Measurements from ENCODE around the gene LHFPL3.

DNA sequence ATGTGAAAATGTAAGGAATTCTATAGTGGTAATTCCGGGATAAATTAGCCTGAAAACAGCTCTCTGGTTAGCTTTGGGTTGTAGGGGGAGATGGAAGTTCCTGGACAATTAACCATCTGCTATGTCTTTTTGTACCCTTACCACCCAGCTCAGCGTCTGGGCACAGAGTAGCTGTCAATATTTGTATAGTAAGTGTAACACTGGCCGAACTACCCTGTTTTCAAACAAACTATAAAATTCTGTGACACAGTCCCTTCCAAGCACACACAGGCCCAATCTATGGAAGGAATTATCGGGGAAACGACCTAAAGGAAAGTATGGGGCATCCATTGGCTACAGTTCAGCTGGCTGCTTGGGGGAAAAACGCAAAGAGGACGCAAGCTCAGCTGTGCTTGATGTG, 869 bp upstream of the LHFPL3 start:
- TF ChIP-seq, protein P1, sequence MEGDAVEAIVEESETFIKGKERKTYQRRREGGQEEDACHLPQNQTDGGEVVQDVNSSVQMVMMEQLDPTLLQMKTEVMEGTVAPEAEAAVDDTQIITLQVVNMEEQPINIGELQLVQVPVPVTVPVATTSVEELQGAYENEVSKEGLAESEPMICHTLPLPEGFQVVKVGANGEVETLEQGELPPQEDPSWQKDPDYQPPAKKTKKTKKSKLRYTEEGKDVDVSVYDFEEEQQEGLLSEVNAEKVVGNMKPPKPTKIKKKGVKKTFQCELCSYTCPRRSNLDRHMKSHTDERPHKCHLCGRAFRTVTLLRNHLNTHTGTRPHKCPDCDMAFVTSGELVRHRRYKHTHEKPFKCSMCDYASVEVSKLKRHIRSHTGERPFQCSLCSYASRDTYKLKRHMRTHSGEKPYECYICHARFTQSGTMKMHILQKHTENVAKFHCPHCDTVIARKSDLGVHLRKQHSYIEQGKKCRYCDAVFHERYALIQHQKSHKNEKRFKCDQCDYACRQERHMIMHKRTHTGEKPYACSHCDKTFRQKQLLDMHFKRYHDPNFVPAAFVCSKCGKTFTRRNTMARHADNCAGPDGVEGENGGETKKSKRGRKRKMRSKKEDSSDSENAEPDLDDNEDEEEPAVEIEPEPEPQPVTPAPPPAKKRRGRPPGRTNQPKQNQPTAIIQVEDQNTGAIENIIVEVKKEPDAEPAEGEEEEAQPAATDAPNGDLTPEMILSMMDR (IDR thresholded peaks at IDR 0.05 in 2 of 3, conservative IDR thresholded peaks at IDR 0.05 in 1 of 3; ENCODE audit: insufficient read depth in 2 of 3, low read depth in 1 of 3, low read length in 3 of 3), result no peak
- TF ChIP-seq, protein P2, sequence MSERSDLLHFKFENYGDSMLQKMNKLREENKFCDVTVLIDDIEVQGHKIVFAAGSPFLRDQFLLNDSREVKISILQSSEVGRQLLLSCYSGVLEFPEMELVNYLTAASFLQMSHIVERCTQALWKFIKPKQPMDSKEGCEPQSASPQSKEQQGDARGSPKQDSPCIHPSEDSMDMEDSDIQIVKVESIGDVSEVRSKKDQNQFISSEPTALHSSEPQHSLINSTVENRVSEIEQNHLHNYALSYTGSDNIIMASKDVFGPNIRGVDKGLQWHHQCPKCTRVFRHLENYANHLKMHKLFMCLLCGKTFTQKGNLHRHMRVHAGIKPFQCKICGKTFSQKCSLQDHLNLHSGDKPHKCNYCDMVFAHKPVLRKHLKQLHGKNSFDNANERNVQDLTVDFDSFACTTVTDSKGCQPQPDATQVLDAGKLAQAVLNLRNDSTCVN (CRISPR knock-in tag; IDR thresholded peaks at IDR 0.05), result no peak
- TF ChIP-seq POLR2AphosphoS5 (IDR thresholded peaks at IDR 0.05; ENCODE audit: control insufficient read depth, insufficient read depth, low read depth, low read length) (no peak), GABPA (tag; conservative IDR thresholded peaks at IDR 0.05; ENCODE audit: low read depth) (no peak), CBFB (CRISPR knock-in tag; IDR thresholded peaks at IDR 0.05) (no peak), FOS (IDR thresholded peaks at IDR 0.05; ENCODE audit: extremely low read depth, insufficient read length) (no peak), TARDBP (IDR thresholded peaks at IDR 0.05) (no peak), FOXP1 (CRISPR knock-in tag; IDR thresholded peaks at IDR 0.05) (no peak), MEF2A (IDR thresholded peaks at IDR 0.05; ENCODE audit: control insufficient read depth, low read depth, low read length) (no peak), ZNF311 (CRISPR knock-in tag; IDR thresholded peaks at IDR 0.05) (no peak), HNRNPL (IDR thresholded peaks at IDR 0.05; ENCODE audit: low read depth, low read length) (no peak)
- TF ChIP-seq, protein P3, sequence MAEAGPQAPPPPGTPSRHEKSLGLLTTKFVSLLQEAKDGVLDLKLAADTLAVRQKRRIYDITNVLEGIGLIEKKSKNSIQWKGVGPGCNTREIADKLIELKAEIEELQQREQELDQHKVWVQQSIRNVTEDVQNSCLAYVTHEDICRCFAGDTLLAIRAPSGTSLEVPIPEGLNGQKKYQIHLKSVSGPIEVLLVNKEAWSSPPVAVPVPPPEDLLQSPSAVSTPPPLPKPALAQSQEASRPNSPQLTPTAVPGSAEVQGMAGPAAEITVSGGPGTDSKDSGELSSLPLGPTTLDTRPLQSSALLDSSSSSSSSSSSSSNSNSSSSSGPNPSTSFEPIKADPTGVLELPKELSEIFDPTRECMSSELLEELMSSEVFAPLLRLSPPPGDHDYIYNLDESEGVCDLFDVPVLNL (CRISPR knock-in tag; IDR thresholded peaks at IDR 0.05; ENCODE audit: low read depth), result no peak

Data from K562 (cell line).